Erythroblast (primary cell): ENCODE results near the gene EFHC1.
"Not testable (repeated sequence)": the region's sequence is repeated elsewhere in the genome, so short reads cannot be mapped to it uniquely, and the experiment has no call there.

ENCODE experiments used
- DNase-seq, 2 experiments: peaks; one replicate each; lab custom pipeline; 2025; lab: John Stamatoyannopoulos, UW
- GATA1 ChIP-seq: IDR thresholded peaks from 2 replicates; pipeline ENCODE4 v1.6.1; 2011; ENCODE audit warnings: low read depth, mild to moderate bottlenecking, control low read depth, low read length, moderate library complexity
- POLR2A ChIP-seq: IDR thresholded peaks from 2 replicates; pipeline ENCODE4 v1.6.1; 2011; ENCODE audit warnings: mild to moderate bottlenecking, low read length

The EFHC1 gene

DNA sequence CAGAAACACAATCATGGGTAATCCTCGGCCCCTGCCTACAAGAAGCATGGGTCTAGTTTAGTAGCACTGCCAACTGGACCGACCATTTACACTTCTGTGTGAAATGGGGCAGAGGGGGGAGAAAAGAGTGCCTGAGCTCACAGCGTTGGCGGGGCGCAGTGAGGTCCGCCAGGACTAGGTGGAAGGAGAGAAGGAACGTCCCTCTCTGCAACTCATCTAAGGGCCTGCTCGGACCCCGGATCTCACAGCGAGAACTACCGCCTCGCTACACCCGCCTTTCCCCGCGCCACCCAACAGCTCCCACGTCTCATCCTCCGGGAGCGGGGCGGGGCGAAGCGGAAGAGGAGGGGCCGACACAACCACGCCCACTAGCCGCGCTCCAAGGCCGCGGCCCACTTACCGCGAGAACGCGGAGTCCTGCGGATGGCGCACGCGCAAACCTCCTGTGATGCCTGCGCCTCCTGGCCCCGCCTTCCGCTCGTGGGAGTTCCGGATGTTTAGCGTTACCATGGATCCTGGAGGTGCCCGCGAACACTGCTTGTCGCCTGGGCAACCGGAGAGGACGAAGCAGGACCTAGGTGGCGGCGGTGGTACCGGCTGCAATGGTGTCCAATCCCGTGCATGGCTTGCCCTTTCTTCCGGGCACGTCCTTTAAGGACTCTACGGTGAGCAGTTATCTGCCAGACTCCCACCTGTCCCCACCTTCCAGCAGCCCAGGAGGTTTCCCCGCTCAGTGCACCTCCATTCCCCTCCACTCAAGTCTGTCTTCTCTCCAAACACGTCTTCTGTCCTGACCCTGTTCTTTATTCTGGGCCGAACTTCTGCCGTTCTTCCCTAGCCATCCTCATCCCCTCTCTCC, at the start of gene EFHC1:
TSS of gene EFHC1 (plus strand) at position 534 of the 859 bp plus-strand sequence. CDS start at position 603, 69 bp downstream.
- peak; percentile 98 to 99 for DNase-seq
- TF ChIP-seq POLR2A, result peak; percentile 96
- TF ChIP-seq GATA1, result no peak

DNA sequence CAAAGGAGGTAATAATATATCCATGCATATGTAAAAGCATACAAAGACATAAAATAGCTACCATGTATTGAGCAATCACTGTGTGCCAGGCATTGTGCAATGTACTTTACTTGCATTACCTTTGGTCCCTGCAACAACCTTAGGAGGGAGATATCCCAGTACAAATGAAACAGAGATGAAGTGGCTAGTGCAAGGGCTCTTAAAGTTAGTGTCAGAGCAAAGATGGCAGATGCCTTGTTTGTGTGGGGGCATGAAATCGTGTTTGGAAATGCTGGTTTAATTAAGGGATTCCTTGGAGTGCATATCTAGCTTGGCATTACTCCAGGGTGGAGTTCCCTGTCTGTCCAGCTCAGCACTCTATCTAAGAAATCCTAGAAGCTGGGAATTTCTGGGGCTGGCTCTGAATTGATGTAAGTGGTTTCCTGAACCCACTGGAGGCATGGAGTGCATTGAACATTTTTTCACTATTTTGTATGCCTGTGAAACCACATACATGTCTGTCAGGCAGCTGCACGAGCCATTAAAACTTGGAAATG, 48.4 kb upstream of the EFHC1 start:
- no peak for DNase-seq
- TF ChIP-seq GATA1, result no peak
- no peak for TF ChIP-seq POLR2A

- no peak for DNase-seq
- no peak for TF ChIP-seq POLR2A
- TF ChIP-seq GATA1, result no peak
Measured at GRCh38 chr6:52373151-52373690, 46.9 kb upstream of the EFHC1 start.

DNA sequence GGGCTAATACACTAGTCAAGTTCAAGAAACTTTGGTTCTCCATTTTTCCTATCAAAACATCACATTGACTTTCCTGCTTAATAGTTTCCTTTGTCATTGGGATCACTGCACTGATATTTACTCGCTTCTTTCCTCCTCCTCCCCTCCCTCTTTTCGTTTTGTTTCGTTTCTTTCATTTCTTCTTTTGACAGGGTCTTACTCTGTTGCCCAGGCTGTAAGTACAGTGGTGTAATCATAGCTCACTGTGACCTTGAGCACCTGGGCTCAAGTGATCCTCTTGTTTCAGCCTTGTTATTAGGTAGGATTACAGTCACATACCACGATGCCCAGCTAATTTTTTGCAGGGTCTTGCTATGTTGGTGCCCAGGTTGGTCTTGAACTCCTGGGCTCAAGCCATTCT, 45.9 kb upstream of the EFHC1 start:
- TF ChIP-seq POLR2A (no peak), GATA1 (no peak)
- no peak for DNase-seq

- no peak for DNase-seq
Measured at GRCh38 chr6:52375780-52376556, 44.2 kb upstream of the EFHC1 start.

GRCh38 chr6:52376763-52377162, 43.4 kb upstream of the EFHC1 start:
- TF ChIP-seq POLR2A, result no peak
- TF ChIP-seq GATA1, result no peak
- no peak for DNase-seq

More at GRCh38 chr6:52375780-52376556, 44.2 kb upstream of the EFHC1 start:
- TF ChIP-seq GATA1 (no peak), POLR2A (no peak)

GRCh38 chr6:52377538-52378221, 42.5 kb upstream of the EFHC1 start:
- TF ChIP-seq GATA1 (no peak), POLR2A (no peak)
- no peak for DNase-seq

DNA sequence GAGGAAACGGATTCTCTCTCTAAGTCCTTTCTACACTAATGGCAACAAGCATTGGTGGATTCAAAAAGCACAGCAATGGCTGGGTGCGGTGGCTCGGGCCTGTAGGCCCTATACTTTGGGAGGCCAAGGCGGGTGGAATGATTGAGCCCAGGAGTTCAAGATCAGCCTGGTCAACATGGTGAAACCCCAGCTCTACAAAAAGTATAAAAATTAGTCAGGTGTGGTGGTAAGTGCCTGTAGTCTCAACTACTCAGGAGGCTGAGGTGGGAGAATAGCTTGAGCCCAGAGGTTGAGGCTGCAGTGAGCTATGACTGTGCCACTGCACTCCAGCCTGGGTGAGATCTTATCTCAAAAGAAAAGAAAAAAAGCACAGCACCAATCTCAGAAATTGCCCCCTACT, 38.9 kb upstream of the EFHC1 start:
- DNase-seq, result no peak
- TF ChIP-seq GATA1 (no peak), POLR2A (no peak)

DNA sequence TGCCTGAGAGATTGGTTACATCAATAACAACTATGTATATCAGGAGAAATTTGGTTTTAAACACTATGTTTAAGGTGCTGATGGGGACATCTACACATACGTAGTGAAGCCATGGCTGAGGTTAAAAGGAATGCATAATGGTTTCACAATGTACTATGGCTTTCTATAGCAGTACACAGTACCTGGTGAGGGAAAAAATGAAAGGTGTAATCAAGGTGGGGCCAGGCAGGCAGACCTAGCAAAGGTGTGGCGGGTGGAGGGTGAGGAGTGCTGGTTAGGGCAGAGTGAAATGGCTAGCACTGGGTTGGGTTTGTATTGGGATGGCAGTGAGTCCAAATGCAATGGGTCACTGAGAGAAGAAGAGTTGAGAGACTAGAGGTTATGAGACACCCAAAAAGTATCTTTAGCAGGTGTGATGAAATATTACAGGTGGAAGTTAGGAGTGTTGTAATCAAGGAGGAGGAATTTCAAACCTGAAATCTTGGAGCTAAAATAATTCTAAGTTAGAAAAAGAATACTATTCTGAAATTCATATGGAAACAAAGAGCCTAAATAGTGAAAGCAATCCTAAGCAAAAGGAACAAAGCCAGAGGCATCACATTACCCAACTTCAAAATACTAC, 35.9 kb upstream of the EFHC1 start:
- DNase-seq, result no peak
- TF ChIP-seq POLR2A (no peak), GATA1 (no peak)

GRCh38 chr6:52385074-52385473, 35.1 kb upstream of the EFHC1 start:
- no peak for DNase-seq
- TF ChIP-seq POLR2A (no peak), GATA1 (no peak)

GRCh38 chr6:52388119-52388518, 32.0 kb upstream of the EFHC1 start:
- DNase-seq, result not testable (repeated sequence)

DNA sequence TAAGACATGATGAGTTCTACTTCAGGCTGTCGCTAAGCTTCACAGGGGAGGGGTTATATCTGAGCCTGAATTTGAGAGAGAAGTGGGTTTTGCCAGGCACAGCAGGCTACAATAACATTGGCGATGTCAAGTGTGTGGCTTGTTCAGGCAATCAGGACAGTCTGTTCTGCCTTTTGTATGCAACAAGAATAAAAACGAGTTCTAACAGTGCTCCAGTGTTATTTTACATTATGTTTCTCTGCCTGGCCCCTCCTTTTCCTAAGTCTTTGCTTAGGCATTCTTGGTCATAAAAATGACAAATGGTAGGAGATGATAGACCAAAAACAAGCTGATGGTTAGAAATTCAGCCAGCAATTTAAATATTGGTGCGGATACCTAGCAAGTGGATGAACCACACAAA, 31.4 kb upstream of the EFHC1 start:
- no peak for DNase-seq
- TF ChIP-seq POLR2A, result no peak
- no peak for TF ChIP-seq GATA1

DNA sequence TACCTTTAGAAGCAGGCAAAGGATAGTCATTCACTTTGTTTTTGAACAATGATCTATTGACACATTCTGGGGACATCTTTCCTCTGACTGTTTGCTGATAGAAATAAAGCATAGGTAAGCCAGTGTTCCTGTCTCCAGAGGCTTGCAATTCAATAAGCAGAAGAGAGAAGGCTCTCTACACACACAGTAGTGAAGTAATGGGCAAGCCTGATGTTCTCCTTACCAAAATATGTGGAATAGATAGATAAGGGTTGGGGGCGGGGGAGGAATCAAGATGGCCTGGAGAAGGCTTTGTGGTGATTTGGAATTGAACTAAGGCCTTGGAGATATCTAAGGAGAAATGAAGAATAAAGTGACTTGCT, 30.9 kb upstream of the EFHC1 start:
- peak in 1 of 2 experiments; percentile 21 for DNase-seq
- TF ChIP-seq POLR2A, result no peak
- no peak for TF ChIP-seq GATA1
